Hepatocyte (in vitro differentiated cells): ENCODE results near the gene OR4K13. TPM values are rescaled to one million over a fixed set of nuclear protein-coding genes. Genes with fewer than 3 reads are reported as not detected.

Experiments
- DNase-seq: peaks from one replicate; pipeline ENCODE4 v3.0.0-alpha.2; 2016; ENCODE audit warnings: low spot score
- H2AFZ ChIP-seq: fragments of 200-600 bp; sonication (generic); 2 replicates; pipeline ENCODE4 v1.6.0; 2016; ENCODE audit warnings: antibody characterized with exemption, mild to moderate bottlenecking
- H3K27ac ChIP-seq: fragments of 200-600 bp; sonication (generic); 2 replicates; pipeline ENCODE4 v1.5.1; 2016; ENCODE audit warnings: mild to moderate bottlenecking
- H3K27me3 ChIP-seq: fragments of 200-600 bp; sonication (generic); 2 replicates; pipeline ENCODE4 v1.6.1; 2016
- H3K36me3 ChIP-seq: fragments of 200-600 bp; sonication (generic); replicated peaks from 2 replicates; pipeline ENCODE4 v1.5.1; 2016; ENCODE audit warnings: low read depth; ENCODE audit not compliant: insufficient read depth
- H3K4me1 ChIP-seq: fragments of 200-600 bp; sonication (generic); 2 replicates; pipeline ENCODE4 v1.5.1; 2016; ENCODE audit warnings: mild to moderate bottlenecking, moderate library complexity; ENCODE audit not compliant: insufficient read depth
- H3K4me2 ChIP-seq: fragments of 200-600 bp; sonication (generic); 2 replicates; pipeline ENCODE4 v1.6.0; 2016
- H3K4me3 ChIP-seq: fragments of 200-600 bp; sonication (generic); 2 replicates; pipeline ENCODE4 v1.5.1; 2016; ENCODE audit warnings: mild to moderate bottlenecking
- H3K79me2 ChIP-seq: fragments of 200-600 bp; sonication (generic); 2 replicates; pipeline ENCODE4 v1.6.0; 2017; ENCODE audit warnings: mild to moderate bottlenecking
- H3K9me2 ChIP-seq: fragments of 200-600 bp; sonication (generic); replicated peaks from 2 replicates; pipeline ENCODE4 v1.6.0; 2017; ENCODE audit warnings: mild to moderate bottlenecking; ENCODE audit not compliant: insufficient read depth
- H3K9me3 ChIP-seq: fragments of 200-600 bp; sonication (generic); 2 replicates; pipeline ENCODE4 v1.5.1; 2016; ENCODE audit warnings: low read depth, mild to moderate bottlenecking
- H4K20me1 ChIP-seq: fragments of 200-600 bp; sonication (generic); 2 replicates; pipeline ENCODE4 v1.6.0; 2016; ENCODE audit warnings: mild to moderate bottlenecking; ENCODE audit not compliant: insufficient read depth, poor library complexity, severe bottlenecking
- EZH2 ChIP-seq: fragments of 200-600 bp; sonication (generic); IDR thresholded peaks from 2 replicates; pipeline ENCODE4 v1.6.1; 2016; ENCODE audit warnings: antibody characterized with exemption, mild to moderate bottlenecking, borderline replicate concordance
- EZH2phosphoT487 ChIP-seq: fragments of 200-600 bp; sonication (generic); IDR thresholded peaks from one replicate; pipeline ENCODE4 v1.6.1; 2018; ENCODE audit warnings: antibody characterized with exemption, mild to moderate bottlenecking, low read depth, moderate library complexity; ENCODE audit not compliant: unreplicated experiment, severe bottlenecking
- WGBS: methylation state at CpG from one replicate; pipeline ENCODE4 v1.1.6; 2016; ENCODE audit warnings: low lambda C conversion rate; ENCODE audit errors: missing lambda C conversion rate; 5-methylcytosine and 5-hydroxymethylcytosine counted together
- polyA plus RNA-seq: library from polyadenylated mRNA; unstranded; fragments of >200 nt; fragmentation: Nextera tagmentation; extraction: Ambion mirVana; gene quantifications from 2 replicates; pipeline ENCODE4 v1.2.1, GENCODE V29; 2016
- total RNA-seq: library from RNA; depleted of rRNA; stranded (reverse); fragments of >200 nt; gene quantifications from 2 replicates; pipeline ENCODE4 v1.2.3, GENCODE V29; 2014
- TF ChIP-seq, protein P1 (sequence below): fragments of 200-600 bp; sonication (generic); IDR thresholded peaks from 2 replicates; pipeline ENCODE4 v1.5.1; 2016; ENCODE audit warnings: antibody characterized with exemption, mild to moderate bottlenecking; ENCODE audit not compliant: poor library complexity

The OR4K13 gene
- total and polyA plus RNA-seq, 2 experiments from 2014 or later = not detected

DNA sequence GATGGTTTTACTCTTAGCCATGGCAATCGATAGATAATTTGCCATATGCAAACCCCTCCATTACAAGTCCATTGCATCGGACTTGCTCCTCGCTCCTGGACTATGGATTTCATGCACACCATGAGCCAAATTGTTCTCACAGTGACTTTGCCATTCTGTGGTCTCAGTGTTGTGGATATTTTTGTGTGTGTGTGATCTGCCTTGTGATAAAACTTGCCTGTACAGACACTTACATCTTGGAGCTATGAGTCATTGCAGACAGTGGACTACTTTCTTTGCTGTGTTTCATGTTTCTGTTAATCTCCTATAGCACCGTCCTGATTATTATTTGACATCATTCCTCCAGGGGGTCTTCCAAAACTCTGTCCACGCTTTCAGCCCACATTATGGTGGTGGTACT is 8.4 kb upstream of the OR4K13 start:
- Histone ChIP-seq H3K9me3 (peaks cover 5% of the 10 kb centered on the region), H2AFZ (no peak overlapping the region), H3K4me1 (no peaks in the 10 kb centered on the region), H3K9me2 (no peaks in the 10 kb centered on the region), H3K79me2 (no peaks in the 10 kb centered on the region), H3K27me3 (no peaks in the 10 kb centered on the region), H3K4me3 (no peak overlapping the region), H3K4me2 (no peak overlapping the region), H3K27ac (no peak overlapping the region), H3K36me3 (no peaks in the 10 kb centered on the region), H4K20me1 (no peaks in the 10 kb centered on the region)
- DNase-seq = no peak
- WGBS = 62% methylated on average over 5 of the region's 5 CpGs
- TF ChIP-seq EZH2 (no peak), EZH2phosphoT487 (no peak)
- TF ChIP-seq, protein P1, sequence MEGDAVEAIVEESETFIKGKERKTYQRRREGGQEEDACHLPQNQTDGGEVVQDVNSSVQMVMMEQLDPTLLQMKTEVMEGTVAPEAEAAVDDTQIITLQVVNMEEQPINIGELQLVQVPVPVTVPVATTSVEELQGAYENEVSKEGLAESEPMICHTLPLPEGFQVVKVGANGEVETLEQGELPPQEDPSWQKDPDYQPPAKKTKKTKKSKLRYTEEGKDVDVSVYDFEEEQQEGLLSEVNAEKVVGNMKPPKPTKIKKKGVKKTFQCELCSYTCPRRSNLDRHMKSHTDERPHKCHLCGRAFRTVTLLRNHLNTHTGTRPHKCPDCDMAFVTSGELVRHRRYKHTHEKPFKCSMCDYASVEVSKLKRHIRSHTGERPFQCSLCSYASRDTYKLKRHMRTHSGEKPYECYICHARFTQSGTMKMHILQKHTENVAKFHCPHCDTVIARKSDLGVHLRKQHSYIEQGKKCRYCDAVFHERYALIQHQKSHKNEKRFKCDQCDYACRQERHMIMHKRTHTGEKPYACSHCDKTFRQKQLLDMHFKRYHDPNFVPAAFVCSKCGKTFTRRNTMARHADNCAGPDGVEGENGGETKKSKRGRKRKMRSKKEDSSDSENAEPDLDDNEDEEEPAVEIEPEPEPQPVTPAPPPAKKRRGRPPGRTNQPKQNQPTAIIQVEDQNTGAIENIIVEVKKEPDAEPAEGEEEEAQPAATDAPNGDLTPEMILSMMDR = no peak

- no peaks in the 10 kb centered on the region for H3K9me2 ChIP-seq
Observed at GRCh38 chr14:20035449-20035848, 389 bp downstream of the OR4K13 start.

GRCh38 chr14:20031058-20031457 is 4.8 kb downstream of the OR4K13 start:
- no peak overlapping the region for H3K4me3 ChIP-seq
- H3K27me3 ChIP-seq = no peaks in the 10 kb centered on the region
- no peaks in the 10 kb centered on the region for H3K79me2 ChIP-seq
- no peaks in the 10 kb centered on the region for H3K4me1 ChIP-seq
- DNase-seq = no peak
- no peak overlapping the region for H3K4me2 ChIP-seq
- WGBS = 65% methylated on average over 6 of the region's 6 CpGs
- H3K9me2 ChIP-seq = no peaks in the 10 kb centered on the region
- peaks cover 4% of the 10 kb centered on the region for H3K9me3 ChIP-seq
- H3K36me3 ChIP-seq = no peaks in the 10 kb centered on the region
- no peaks in the 10 kb centered on the region for H4K20me1 ChIP-seq
- no peak overlapping the region for H2AFZ ChIP-seq
- no peak overlapping the region for H3K27ac ChIP-seq
- TF ChIP-seq, protein P1 = no peak
- TF ChIP-seq EZH2 (no peak), EZH2phosphoT487 (no peak)

More at GRCh38 chr14:20035449-20035848, 389 bp downstream of the OR4K13 start:
- no peaks in the 10 kb centered on the region for H3K27me3 ChIP-seq
- no peak for DNase-seq
- no peak overlapping the region for H3K27ac ChIP-seq
- WGBS = 57% methylated on average over 3 of the region's 3 CpGs
- H3K4me2 ChIP-seq = no peak overlapping the region
- H2AFZ ChIP-seq = no peak overlapping the region
- H3K9me3 ChIP-seq = no peaks in the 10 kb centered on the region
- H3K36me3 ChIP-seq = no peaks in the 10 kb centered on the region
- no peak for TF ChIP-seq EZH2
- H3K4me1 ChIP-seq = no peaks in the 10 kb centered on the region
- no peaks in the 10 kb centered on the region for H3K79me2 ChIP-seq
- no peaks in the 10 kb centered on the region for H4K20me1 ChIP-seq
- no peak overlapping the region for H3K4me3 ChIP-seq

DNA sequence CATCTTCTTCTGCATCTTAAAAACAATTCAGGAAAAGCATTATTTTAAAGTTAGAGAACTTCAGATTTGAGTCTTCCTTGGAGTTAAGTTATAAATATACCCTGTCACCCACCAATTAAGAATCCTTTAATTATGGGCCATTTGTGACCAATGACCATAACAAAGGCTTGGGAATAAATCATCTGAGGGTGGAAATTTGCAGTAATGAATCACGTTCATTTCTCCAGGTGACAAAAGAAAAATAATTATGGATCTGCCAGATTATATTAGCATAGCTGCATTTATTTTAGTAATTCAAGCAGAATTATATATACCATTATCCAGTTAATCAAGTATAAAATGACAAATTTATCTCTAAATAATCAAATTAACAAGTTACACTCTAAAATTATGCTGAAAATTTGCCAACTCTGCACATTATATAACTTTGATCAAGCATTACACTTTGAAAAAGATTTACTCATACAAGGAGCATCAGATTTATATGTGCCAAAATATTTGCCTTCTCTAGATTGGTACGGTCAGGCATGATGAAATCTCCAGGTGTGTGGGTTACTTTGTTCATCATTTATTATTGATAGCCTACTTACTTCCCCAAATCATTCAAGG is 16.5 kb downstream of the OR4K13 start, which contains the start of gene OR4K14:
TSS of gene OR4K14 (minus strand) at position 51 of the 609 bp plus-strand sequence. CDS start 4,114 bp downstream, outside the sequence.
- no peaks in the 10 kb centered on the region for H3K79me2 ChIP-seq
- H3K9me3 ChIP-seq = no peaks in the 10 kb centered on the region
- TF ChIP-seq EZH2phosphoT487 (no peak), EZH2 (no peak)
- TF ChIP-seq, protein P1 = no peak
- DNase-seq = no peak
- H3K4me3 ChIP-seq = no peak within 1 kb of the TSS
- no peak within 1 kb of the TSS for H3K27ac ChIP-seq
- H3K9me2 ChIP-seq = no peaks in the 10 kb centered on the region
- no peak within 1 kb of the TSS for H2AFZ ChIP-seq
- H3K27me3 ChIP-seq = no peaks in the 10 kb centered on the region
- H3K4me2 ChIP-seq = no peak within 1 kb of the TSS
- no peaks in the 10 kb centered on the region for H3K4me1 ChIP-seq
- H3K36me3 ChIP-seq = no peaks in the 10 kb centered on the region
- H4K20me1 ChIP-seq = no peaks in the 10 kb centered on the region
- 65% methylated on average over 2 of the region's 2 CpGs for WGBS
